Activated CD4-positive, alpha-beta memory T cell treated with anti-CD3 and anti-CD28 coated beads, Interleukin-2, amount 10 ng/mL, durations not matched to agents 7 days and 5 days (primary cell): ENCODE data around the gene MYPN. TPM values are rescaled to one million over a fixed set of nuclear protein-coding genes. Genes with fewer than 3 reads are reported as not detected.

ENCODE experiments used
- CTCF ChIA-PET: fragments of 350-600 bp; sonication (Branson Sonifier 250); formaldehyde crosslinking; loops from one replicate; lab custom pipeline; 2021; ENCODE audit warnings: antibody characterized with exemption, inconsistent platforms; lab: Charles Lee
- POLR2A ChIA-PET: fragments of 350-600 bp; sonication (Branson Sonifier 250); formaldehyde crosslinking; loops from one replicate; lab custom pipeline; 2021; ENCODE audit warnings: antibody characterized with exemption; lab: Charles Lee
- DNase-seq: peaks from one replicate; pipeline ENCODE4 v3.0.0-alpha.2; 2020
- H3K27ac Mint-ChIP-seq: one replicate; pipeline ENCODE4 v1.8.0; 2021; ENCODE audit warnings: mild to moderate bottlenecking, mixed read lengths
- H3K27me3 Mint-ChIP-seq: one replicate; pipeline ENCODE4 v1.8.0; 2021; ENCODE audit warnings: mixed read lengths
- H3K36me3 Mint-ChIP-seq: one replicate; pipeline ENCODE4 v1.8.0; 2021; ENCODE audit warnings: low read depth, mixed read lengths
- H3K4me1 Mint-ChIP-seq: one replicate; pipeline ENCODE4 v1.8.0; 2021; ENCODE audit warnings: mixed read lengths
- H3K4me3 Mint-ChIP-seq: one replicate; pipeline ENCODE4 v1.8.0; 2021; ENCODE audit warnings: mild to moderate bottlenecking, mixed read lengths
- H3K9me3 Mint-ChIP-seq: one replicate; pipeline ENCODE4 v1.8.0; 2021; ENCODE audit warnings: mixed read lengths
- total RNA-seq, 2 experiments: library from RNA; stranded (reverse); gene quantifications; one replicate each; pipeline ENCODE4 v1.2.3, GENCODE V29; 2021

Gene MYPN
- total RNA-seq, 2 experiments from 2014 or later = not detected

- Mint-ChIP-seq H3K27me3 (no peaks in the 10 kb centered on the region), H3K4me1 (no peaks in the 10 kb centered on the region), H3K36me3 (no peaks in the 10 kb centered on the region), H3K4me3 (no peak overlapping the region), H3K9me3 (no peaks in the 10 kb centered on the region), H3K27ac (no peak overlapping the region)
- no peak for DNase-seq
- ChIA-PET POLR2A (interaction anchor here (0.6 kb wide), 1 partner anchor 20 kb away, joined by 3 read pairs; no protein-coding TSS in a partner anchor), CTCF (interaction anchor here (0.6 to 1.3 kb wide), 3 partner anchors 12 to 215 kb away, joined by 3 to 4 read pairs (median 3); partner anchors contain the start of gene MYPN)
Observed at GRCh38 chr10:68096913-68097516, 12.3 kb upstream of the MYPN start.

GRCh38 chr10:68099736-68100135 lies 9.6 kb upstream of the MYPN start:
- Mint-ChIP-seq H3K4me1 (no peaks in the 10 kb centered on the region), H3K36me3 (no peaks in the 10 kb centered on the region), H3K4me3 (no peak overlapping the region), H3K9me3 (no peaks in the 10 kb centered on the region), H3K27me3 (no peaks in the 10 kb centered on the region), H3K27ac (no peak overlapping the region)
- POLR2A ChIA-PET = no interaction called here
- CTCF ChIA-PET = no interaction called here
- DNase-seq = no peak

GRCh38 chr10:68101066-68101465 lies 8.2 kb upstream of the MYPN start:
- no peaks in the 10 kb centered on the region for H3K4me1 Mint-ChIP-seq
- H3K9me3 Mint-ChIP-seq = no peaks in the 10 kb centered on the region
- no peak overlapping the region for H3K4me3 Mint-ChIP-seq
- DNase-seq = no peak
- no peaks in the 10 kb centered on the region for H3K27me3 Mint-ChIP-seq
- H3K36me3 Mint-ChIP-seq = no peaks in the 10 kb centered on the region
- no peak overlapping the region for H3K27ac Mint-ChIP-seq
- ChIA-PET CTCF (interaction anchor here (1.8 kb wide), 1 partner anchor 17 kb away, joined by 4 read pairs; no protein-coding TSS in a partner anchor), POLR2A (no interaction called here)

GRCh38 chr10:68103261-68103878 lies 5.9 kb upstream of the MYPN start:
- CTCF ChIA-PET = no interaction called here
- no peaks in the 10 kb centered on the region for H3K27me3 Mint-ChIP-seq
- H3K4me1 Mint-ChIP-seq = no peaks in the 10 kb centered on the region
- no peaks in the 10 kb centered on the region for H3K9me3 Mint-ChIP-seq
- no peak for DNase-seq
- H3K4me3 Mint-ChIP-seq = no peak overlapping the region
- no peaks in the 10 kb centered on the region for H3K36me3 Mint-ChIP-seq
- no peak overlapping the region for H3K27ac Mint-ChIP-seq
- POLR2A ChIA-PET = no interaction called here

- H3K27ac Mint-ChIP-seq = no peak overlapping the region
- H3K4me1 Mint-ChIP-seq = no peaks in the 10 kb centered on the region
- no peaks in the 10 kb centered on the region for H3K36me3 Mint-ChIP-seq
- no peaks in the 10 kb centered on the region for H3K27me3 Mint-ChIP-seq
- POLR2A ChIA-PET = no interaction called here
- no peak overlapping the region for H3K4me3 Mint-ChIP-seq
- no peaks in the 10 kb centered on the region for H3K9me3 Mint-ChIP-seq
- no peak for DNase-seq
- CTCF ChIA-PET = no interaction called here
Observed at GRCh38 chr10:68103901-68104300, 5.4 kb upstream of the MYPN start.

GRCh38 chr10:68105820-68106219 lies 3.5 kb upstream of the MYPN start:
- Mint-ChIP-seq H3K4me1 (no peaks in the 10 kb centered on the region), H3K36me3 (no peaks in the 10 kb centered on the region), H3K27ac (no peak overlapping the region), H3K9me3 (no peaks in the 10 kb centered on the region), H3K27me3 (no peaks in the 10 kb centered on the region), H3K4me3 (no peak overlapping the region)
- DNase-seq = no peak
- ChIA-PET POLR2A (no interaction called here), CTCF (no interaction called here)

GRCh38 chr10:68106656-68107055 lies 2.6 kb upstream of the MYPN start:
- Mint-ChIP-seq H3K9me3 (no peaks in the 10 kb centered on the region), H3K4me1 (no peaks in the 10 kb centered on the region), H3K36me3 (no peaks in the 10 kb centered on the region), H3K4me3 (no peak overlapping the region), H3K27me3 (no peaks in the 10 kb centered on the region), H3K27ac (no peak overlapping the region)
- DNase-seq = no peak
- ChIA-PET POLR2A (no interaction called here), CTCF (no interaction called here)

- no peak for DNase-seq
- Mint-ChIP-seq H3K4me3 (no peak overlapping the region), H3K27me3 (no peaks in the 10 kb centered on the region), H3K4me1 (no peaks in the 10 kb centered on the region), H3K9me3 (no peaks in the 10 kb centered on the region), H3K36me3 (no peaks in the 10 kb centered on the region), H3K27ac (no peak overlapping the region)
- ChIA-PET POLR2A (no interaction called here), CTCF (interaction anchor here (0.7 kb wide), 1 partner anchor 241 kb away, joined by 3 read pairs; no protein-coding TSS in a partner anchor)
Observed at GRCh38 chr10:68107651-68108050, 1.6 kb upstream of the MYPN start.

GRCh38 chr10:68108051-68108450 lies 1.2 kb upstream of the MYPN start:
- DNase-seq = no peak
- H3K9me3 Mint-ChIP-seq = no peaks in the 10 kb centered on the region
- ChIA-PET CTCF (interaction anchor here (1.1 kb wide), 1 partner anchor 11 kb away, joined by 3 read pairs; no protein-coding TSS in a partner anchor), POLR2A (no interaction called here)
- no peaks in the 10 kb centered on the region for H3K27me3 Mint-ChIP-seq
- H3K4me1 Mint-ChIP-seq = no peaks in the 10 kb centered on the region
- H3K36me3 Mint-ChIP-seq = no peaks in the 10 kb centered on the region
- H3K27ac Mint-ChIP-seq = no peak overlapping the region
- H3K4me3 Mint-ChIP-seq = no peak overlapping the region

- no peaks in the 10 kb centered on the region for H3K4me1 Mint-ChIP-seq
- no peak overlapping the region for H3K4me3 Mint-ChIP-seq
- no peaks in the 10 kb centered on the region for H3K36me3 Mint-ChIP-seq
- H3K27ac Mint-ChIP-seq = no peak overlapping the region
- POLR2A ChIA-PET = no interaction called here
- no peaks in the 10 kb centered on the region for H3K9me3 Mint-ChIP-seq
- CTCF ChIA-PET = interaction anchor here (1.1 kb wide), 1 partner anchor 12 kb away, joined by 3 read pairs; no protein-coding TSS in a partner anchor
- no peak for DNase-seq
- no peaks in the 10 kb centered on the region for H3K27me3 Mint-ChIP-seq
Observed at GRCh38 chr10:68108653-68109052, 635 bp upstream of the MYPN start.

- Mint-ChIP-seq H3K27me3 (no peaks in the 10 kb centered on the region), H3K36me3 (no peaks in the 10 kb centered on the region), H3K9me3 (no peaks in the 10 kb centered on the region), H3K27ac (no peak overlapping the region), H3K4me3 (no peak overlapping the region), H3K4me1 (no peaks in the 10 kb centered on the region)
- POLR2A ChIA-PET = no interaction called here
- DNase-seq = no peak
- CTCF ChIA-PET = no interaction called here
Observed at GRCh38 chr10:68110027-68110426, 739 bp downstream of the MYPN start.

- ChIA-PET POLR2A (no interaction called here), CTCF (interaction anchor here (0.5 kb wide), 1 partner anchor 18 kb away, joined by 3 read pairs; no protein-coding TSS in a partner anchor)
- DNase-seq = no peak
- Mint-ChIP-seq H3K27me3 (peaks cover 4% of the 10 kb centered on the region), H3K4me3 (no peak overlapping the region), H3K4me1 (no peaks in the 10 kb centered on the region), H3K9me3 (no peaks in the 10 kb centered on the region), H3K27ac (no peak overlapping the region), H3K36me3 (no peaks in the 10 kb centered on the region)
Observed at GRCh38 chr10:68111584-68111983, 2.3 kb downstream of the MYPN start.

GRCh38 chr10:68112837-68113236 lies 3.5 kb downstream of the MYPN start:
- no peak overlapping the region for H3K27ac Mint-ChIP-seq
- no peak for DNase-seq
- no peaks in the 10 kb centered on the region for H3K36me3 Mint-ChIP-seq
- peaks cover 4% of the 10 kb centered on the region for H3K27me3 Mint-ChIP-seq
- ChIA-PET POLR2A (no interaction called here), CTCF (no interaction called here)
- no peaks in the 10 kb centered on the region for H3K9me3 Mint-ChIP-seq
- H3K4me1 Mint-ChIP-seq = no peaks in the 10 kb centered on the region
- no peak overlapping the region for H3K4me3 Mint-ChIP-seq

GRCh38 chr10:68118657-68119056 lies 9.4 kb downstream of the MYPN start:
- DNase-seq = no peak
- peaks cover 7% of the 10 kb centered on the region for H3K27me3 Mint-ChIP-seq
- no peak overlapping the region for H3K27ac Mint-ChIP-seq
- ChIA-PET POLR2A (no interaction called here), CTCF (no interaction called here)
- no peaks in the 10 kb centered on the region for H3K9me3 Mint-ChIP-seq
- H3K36me3 Mint-ChIP-seq = no peaks in the 10 kb centered on the region
- no peak overlapping the region for H3K4me3 Mint-ChIP-seq
- H3K4me1 Mint-ChIP-seq = no peaks in the 10 kb centered on the region
